ENCODE results near the gene ARID3A.

ARID3A gene

DNA sequence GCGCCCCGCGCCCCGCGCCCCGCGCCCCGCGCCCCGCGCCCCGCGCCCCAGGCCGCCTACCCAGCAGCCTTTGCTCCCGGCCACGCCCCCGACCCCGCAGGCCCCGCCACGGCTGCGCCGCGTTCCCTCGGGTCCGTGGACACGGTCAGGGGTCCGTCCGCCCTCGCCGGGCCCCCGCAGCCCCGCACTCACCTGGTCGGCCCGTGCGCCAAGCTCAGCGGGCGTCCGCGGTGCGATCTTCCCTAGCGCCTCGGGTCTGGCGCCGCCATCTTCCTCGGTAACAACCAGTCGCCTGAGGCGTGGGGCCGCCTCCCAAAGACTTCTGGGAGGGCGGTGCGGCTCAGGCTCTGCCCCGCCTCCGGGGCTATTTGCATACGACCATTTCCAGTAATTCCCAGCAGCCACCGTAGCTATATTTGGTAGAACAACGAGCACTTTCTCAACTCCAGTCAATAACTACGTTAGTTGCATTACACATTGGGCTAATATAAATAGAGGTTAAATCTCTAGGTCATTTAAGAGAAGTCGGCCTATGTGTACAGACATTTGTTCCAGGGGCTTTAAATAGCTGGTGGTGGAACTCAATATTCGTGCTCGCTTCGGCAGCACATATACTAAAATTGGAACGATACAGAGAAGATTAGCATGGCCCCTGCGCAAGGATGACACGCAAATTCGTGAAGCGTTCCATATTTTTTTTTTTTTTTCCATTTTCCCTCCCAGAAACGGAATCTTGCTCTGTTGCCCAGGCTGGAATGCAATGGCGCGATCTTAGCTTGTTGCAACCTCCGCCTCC is 32.7 kb upstream of the ARID3A start, which contains the start of the genes MED16 and RNU6-9:
Gene MED16, minus strand, starts transcription at position 294 of the 796 bp plus-strand sequence. CDS start 2,056 bp downstream, outside the sequence.
Gene RNU6-9, plus strand, starts transcription at position 591 of the 796 bp plus-strand sequence.
- no peaks in the 10 kb centered on the region for H3K27me3 ChIP-seq (ENCODE audit: insufficient read depth, insufficient read length)
- peaks cover 6% of the 10 kb centered on the region for H3K4me1 ChIP-seq (ENCODE audit: insufficient read depth, insufficient read length)
- TF ChIP-seq YY1 (IDR thresholded peaks at IDR 0.05; ENCODE audit: insufficient read depth, insufficient read length) (peak; percentile 59), ZNF274 (IDR thresholded peaks at IDR 0.05; ENCODE audit: low read depth, low read length) (no peak), SUZ12 (IDR thresholded peaks at IDR 0.05; ENCODE audit: extremely low read depth, insufficient read depth, insufficient read length) (no peak)
- H3K9me3 ChIP-seq (ENCODE audit: insufficient read depth, low read length): no peaks in the 10 kb centered on the region
- H3K9ac ChIP-seq (ENCODE audit: insufficient read length, low read depth): peak within 1 kb of the TSS; percentile 95
- peak; percentile 91 for DNase-seq (ENCODE audit: low read depth, low spot score)
- H3K4me3 ChIP-seq (ENCODE audit: insufficient read length, low read depth): peak within 1 kb of the TSS; percentile 86
- H3K36me3 ChIP-seq (ENCODE audit: insufficient read depth, insufficient read length, low read length): peaks cover 49% of the 10 kb centered on the region

DNA sequence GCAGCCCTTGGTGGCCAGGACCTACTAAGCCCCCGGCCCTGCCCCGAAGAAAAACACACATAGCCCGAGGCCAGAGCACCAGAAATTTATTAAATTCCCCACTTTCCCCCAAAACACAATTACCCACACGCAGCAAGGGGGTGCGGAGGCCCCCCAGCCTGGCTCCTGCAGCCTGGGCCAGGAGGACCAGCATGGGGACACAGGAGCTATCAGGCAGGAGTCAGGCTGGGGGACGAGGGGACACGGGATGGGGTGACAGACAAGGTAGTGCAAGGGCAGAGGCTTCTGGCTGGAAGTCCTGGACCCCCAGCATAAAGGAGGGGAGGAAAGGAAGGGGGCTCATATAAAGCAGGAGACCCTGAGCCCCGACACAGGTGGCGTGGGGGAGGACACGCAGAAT is 29.4 kb upstream of the ARID3A start:
- H3K4me3 ChIP-seq (ENCODE audit: insufficient read length, low read depth): no peak overlapping the region
- H3K9ac ChIP-seq (ENCODE audit: insufficient read length, low read depth): no peak overlapping the region
- peaks cover 17% of the 10 kb centered on the region for H3K4me1 ChIP-seq (ENCODE audit: insufficient read depth, insufficient read length)
- H3K36me3 ChIP-seq (ENCODE audit: insufficient read depth, insufficient read length, low read length): peaks cover 42% of the 10 kb centered on the region
- TF ChIP-seq YY1 (IDR thresholded peaks at IDR 0.05; ENCODE audit: insufficient read depth, insufficient read length): no peak
- no peak for TF ChIP-seq SUZ12 (IDR thresholded peaks at IDR 0.05; ENCODE audit: extremely low read depth, insufficient read depth, insufficient read length)
- TF ChIP-seq ZNF274 (IDR thresholded peaks at IDR 0.05; ENCODE audit: low read depth, low read length): no peak
- no peaks in the 10 kb centered on the region for H3K9me3 ChIP-seq (ENCODE audit: insufficient read depth, low read length)
- no peak for DNase-seq (ENCODE audit: low read depth, low spot score)
- no peaks in the 10 kb centered on the region for H3K27me3 ChIP-seq (ENCODE audit: insufficient read depth, insufficient read length)

GRCh38 chr19:896999-897398 is 28.8 kb upstream of the ARID3A start:
- no peak for DNase-seq (ENCODE audit: low read depth, low spot score)
- Histone ChIP-seq H3K4me3 (ENCODE audit: insufficient read length, low read depth) (no peak overlapping the region), H3K27me3 (ENCODE audit: insufficient read depth, insufficient read length) (no peaks in the 10 kb centered on the region), H3K9me3 (ENCODE audit: insufficient read depth, low read length) (no peaks in the 10 kb centered on the region), H3K9ac (ENCODE audit: insufficient read length, low read depth) (no peak overlapping the region), H3K4me1 (ENCODE audit: insufficient read depth, insufficient read length) (peaks cover 17% of the 10 kb centered on the region), H3K36me3 (ENCODE audit: insufficient read depth, insufficient read length, low read length) (peaks cover 48% of the 10 kb centered on the region)
- no peak for TF ChIP-seq YY1 (IDR thresholded peaks at IDR 0.05; ENCODE audit: insufficient read depth, insufficient read length)
- TF ChIP-seq SUZ12 (IDR thresholded peaks at IDR 0.05; ENCODE audit: extremely low read depth, insufficient read depth, insufficient read length): no peak
- TF ChIP-seq ZNF274 (IDR thresholded peaks at IDR 0.05; ENCODE audit: low read depth, low read length): no peak

DNA sequence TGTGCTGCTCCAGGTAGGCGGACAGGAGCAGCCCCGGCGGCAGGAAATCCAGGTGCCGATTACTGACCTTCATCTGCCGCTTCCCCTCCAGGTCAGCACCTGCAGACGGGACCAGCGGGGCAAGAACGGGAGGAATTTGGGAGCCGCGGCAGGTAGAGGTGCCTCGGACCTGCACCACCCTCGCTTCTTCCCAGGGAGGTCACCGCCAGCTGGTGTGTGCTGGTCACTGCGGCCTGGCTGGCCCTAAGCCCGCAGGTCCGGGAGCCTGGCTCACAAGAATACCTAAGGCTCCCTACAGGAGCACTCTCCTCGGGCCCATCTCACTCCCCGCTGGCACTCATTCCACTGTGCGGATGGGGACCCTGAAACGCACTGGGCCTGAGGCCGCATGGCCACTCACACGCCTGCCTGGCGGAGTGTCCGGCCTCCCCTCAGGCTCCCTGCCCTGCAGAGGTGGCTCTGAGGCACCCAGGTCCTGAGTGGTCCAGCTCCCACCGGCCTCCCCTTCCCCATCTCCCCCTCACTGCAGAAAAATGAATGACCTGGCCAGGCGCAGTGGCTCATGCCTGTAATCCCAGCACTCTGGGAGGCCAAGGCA is 28.3 kb upstream of the ARID3A start:
- no peak for TF ChIP-seq ZNF274 (IDR thresholded peaks at IDR 0.05; ENCODE audit: low read depth, low read length)
- no peak for TF ChIP-seq SUZ12 (IDR thresholded peaks at IDR 0.05; ENCODE audit: extremely low read depth, insufficient read depth, insufficient read length)
- no peak for TF ChIP-seq YY1 (IDR thresholded peaks at IDR 0.05; ENCODE audit: insufficient read depth, insufficient read length)
- no peaks in the 10 kb centered on the region for H3K9me3 ChIP-seq (ENCODE audit: insufficient read depth, low read length)
- H3K9ac ChIP-seq (ENCODE audit: insufficient read length, low read depth): no peak overlapping the region
- H3K4me3 ChIP-seq (ENCODE audit: insufficient read length, low read depth): no peak overlapping the region
- DNase-seq (ENCODE audit: low read depth, low spot score): no peak
- H3K4me1 ChIP-seq (ENCODE audit: insufficient read depth, insufficient read length): peaks cover 17% of the 10 kb centered on the region
- no peaks in the 10 kb centered on the region for H3K27me3 ChIP-seq (ENCODE audit: insufficient read depth, insufficient read length)
- H3K36me3 ChIP-seq (ENCODE audit: insufficient read depth, insufficient read length, low read length): peaks cover 51% of the 10 kb centered on the region

DNA sequence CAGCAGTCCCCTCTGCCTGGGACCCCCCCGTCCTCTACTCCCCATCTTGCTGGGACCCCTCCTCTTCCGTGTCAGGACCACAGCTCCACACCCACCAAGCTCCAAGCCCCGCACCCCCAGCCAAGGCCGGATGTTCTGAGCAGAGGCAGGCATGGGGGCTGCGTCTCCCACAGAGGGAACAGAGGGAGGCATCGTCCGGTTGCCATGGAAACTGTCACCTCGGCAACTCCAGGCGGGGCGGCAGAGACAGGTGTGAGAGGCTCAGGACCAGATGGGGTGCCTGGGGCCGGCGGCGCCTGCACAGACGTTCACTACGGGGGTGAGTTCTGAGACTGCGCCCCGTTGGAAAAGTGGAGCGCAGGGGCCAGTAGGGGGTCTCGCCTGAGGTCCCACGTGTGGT is 27.2 kb upstream of the ARID3A start:
- Histone ChIP-seq H3K9me3 (ENCODE audit: insufficient read depth, low read length) (no peaks in the 10 kb centered on the region), H3K4me3 (ENCODE audit: insufficient read length, low read depth) (no peak overlapping the region), H3K27me3 (ENCODE audit: insufficient read depth, insufficient read length) (no peaks in the 10 kb centered on the region), H3K4me1 (ENCODE audit: insufficient read depth, insufficient read length) (peaks cover 17% of the 10 kb centered on the region), H3K9ac (ENCODE audit: insufficient read length, low read depth) (no peak overlapping the region), H3K36me3 (ENCODE audit: insufficient read depth, insufficient read length, low read length) (peaks cover 51% of the 10 kb centered on the region)
- DNase-seq (ENCODE audit: low read depth, low spot score): no peak
- no peak for TF ChIP-seq YY1 (IDR thresholded peaks at IDR 0.05; ENCODE audit: insufficient read depth, insufficient read length)
- no peak for TF ChIP-seq ZNF274 (IDR thresholded peaks at IDR 0.05; ENCODE audit: low read depth, low read length)
- no peak for TF ChIP-seq SUZ12 (IDR thresholded peaks at IDR 0.05; ENCODE audit: extremely low read depth, insufficient read depth, insufficient read length)

DNA sequence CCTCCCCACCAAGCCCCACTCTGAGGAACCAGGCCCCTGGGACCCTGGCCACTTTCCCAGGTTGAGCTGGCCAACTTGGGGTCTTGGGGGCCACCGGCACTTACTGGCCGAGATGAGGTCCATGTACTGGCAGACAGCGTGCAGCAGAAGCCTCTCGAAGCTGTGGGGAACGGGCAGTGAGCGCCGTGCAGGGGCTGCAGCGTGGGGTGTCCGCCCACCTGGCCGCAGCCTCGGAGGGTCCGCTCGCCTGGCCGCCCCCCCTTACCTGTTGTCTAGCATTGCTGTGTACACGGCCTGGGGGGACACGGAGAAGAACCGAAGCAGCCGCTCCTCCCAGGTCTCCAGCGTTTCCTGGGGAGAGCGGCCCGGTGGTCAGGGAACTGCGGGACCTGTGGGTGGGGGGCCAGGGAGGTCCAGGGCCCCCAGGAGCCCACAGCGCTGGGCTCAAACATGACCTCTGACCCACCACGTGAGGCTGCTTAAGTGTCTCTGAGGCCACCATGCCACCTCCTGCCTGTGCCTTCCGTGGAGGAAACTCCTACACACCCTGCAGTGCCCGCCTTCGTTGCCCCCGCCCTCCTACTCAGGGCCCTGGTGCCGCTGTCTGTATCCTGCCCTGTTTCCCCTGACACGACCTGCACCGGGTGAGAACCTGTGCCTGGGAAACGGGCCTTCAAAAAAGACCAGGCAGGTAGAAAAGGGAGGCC is 26.3 kb upstream of the ARID3A start:
- Histone ChIP-seq H3K36me3 (ENCODE audit: insufficient read depth, insufficient read length, low read length) (peaks cover 53% of the 10 kb centered on the region), H3K9me3 (ENCODE audit: insufficient read depth, low read length) (no peaks in the 10 kb centered on the region), H3K4me1 (ENCODE audit: insufficient read depth, insufficient read length) (peaks cover 17% of the 10 kb centered on the region), H3K27me3 (ENCODE audit: insufficient read depth, insufficient read length) (no peaks in the 10 kb centered on the region), H3K9ac (ENCODE audit: insufficient read length, low read depth) (no peak overlapping the region), H3K4me3 (ENCODE audit: insufficient read length, low read depth) (no peak overlapping the region)
- TF ChIP-seq ZNF274 (IDR thresholded peaks at IDR 0.05; ENCODE audit: low read depth, low read length) (no peak), SUZ12 (IDR thresholded peaks at IDR 0.05; ENCODE audit: extremely low read depth, insufficient read depth, insufficient read length) (no peak), YY1 (IDR thresholded peaks at IDR 0.05; ENCODE audit: insufficient read depth, insufficient read length) (no peak)
- no peak for DNase-seq (ENCODE audit: low read depth, low spot score)

DNA sequence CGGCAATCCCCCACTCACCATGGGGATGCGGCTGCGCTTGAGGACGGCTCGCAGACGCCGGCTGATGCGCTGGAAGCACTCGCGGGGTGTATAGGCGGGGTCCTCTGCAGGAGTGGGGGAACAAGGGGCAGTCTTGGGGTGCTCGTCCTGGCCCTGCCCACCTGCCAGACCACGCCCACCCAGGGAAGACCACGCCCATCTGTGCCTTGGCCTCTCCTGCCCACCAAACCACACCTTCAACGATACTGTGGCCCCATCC is 25.9 kb upstream of the ARID3A start:
- no peak for DNase-seq (ENCODE audit: low read depth, low spot score)
- TF ChIP-seq SUZ12 (IDR thresholded peaks at IDR 0.05; ENCODE audit: extremely low read depth, insufficient read depth, insufficient read length): no peak
- no peak for TF ChIP-seq ZNF274 (IDR thresholded peaks at IDR 0.05; ENCODE audit: low read depth, low read length)
- TF ChIP-seq YY1 (IDR thresholded peaks at IDR 0.05; ENCODE audit: insufficient read depth, insufficient read length): no peak
- Histone ChIP-seq H3K9ac (ENCODE audit: insufficient read length, low read depth) (no peak overlapping the region), H3K4me3 (ENCODE audit: insufficient read length, low read depth) (no peak overlapping the region), H3K36me3 (ENCODE audit: insufficient read depth, insufficient read length, low read length) (peaks cover 56% of the 10 kb centered on the region), H3K27me3 (ENCODE audit: insufficient read depth, insufficient read length) (no peaks in the 10 kb centered on the region), H3K9me3 (ENCODE audit: insufficient read depth, low read length) (no peaks in the 10 kb centered on the region), H3K4me1 (ENCODE audit: insufficient read depth, insufficient read length) (peaks cover 17% of the 10 kb centered on the region)
